ENCODE measurements around the gene PIBF1.
"Not testable (repeated sequence)": the region's sequence is repeated elsewhere in the genome, so short reads cannot be mapped to it uniquely, and the experiment has no call there.

Gene PIBF1

DNA sequence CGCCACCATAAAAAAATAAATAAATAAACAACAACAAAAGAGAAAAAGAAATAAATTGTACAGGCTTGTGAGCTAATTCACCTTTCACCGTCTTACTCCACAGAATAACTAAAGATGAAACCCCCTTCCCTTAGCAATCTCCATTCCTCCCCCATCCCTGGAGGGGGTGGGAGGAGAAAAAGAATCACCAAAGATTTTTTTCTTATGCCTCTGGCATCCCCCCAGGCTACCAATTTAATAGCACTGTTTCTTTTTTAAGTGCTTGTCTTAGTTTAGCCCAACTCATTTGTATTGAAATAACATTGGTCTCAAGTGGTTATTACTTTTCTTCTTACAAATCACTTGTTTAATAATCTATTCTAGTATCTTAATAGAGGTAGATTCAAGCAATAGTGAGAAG lies 253.0 kb downstream of the PIBF1 start:
- DNase-seq = no peak

- no peak for DNase-seq
These were observed 253.7 kb downstream of the PIBF1 start for GRCh38 chr13:73035660-73036059.

GRCh38 chr13:73036566-73036965 lies 254.6 kb downstream of the PIBF1 start:
- no peak for DNase-seq

GRCh38 chr13:73038064-73038463 lies 256.1 kb downstream of the PIBF1 start:
- DNase-seq = no peak

- DNase-seq = no peak
These were observed 257.5 kb downstream of the PIBF1 start for GRCh38 chr13:73039201-73040108.

- no peak for DNase-seq
These were observed 258.6 kb downstream of the PIBF1 start for GRCh38 chr13:73040484-73040883.

GRCh38 chr13:73040968-73041596 lies 259.1 kb downstream of the PIBF1 start:
- DNase-seq = no peak

GRCh38 chr13:73045031-73045430 lies 263.1 kb downstream of the PIBF1 start:
- DNase-seq = no peak

DNA sequence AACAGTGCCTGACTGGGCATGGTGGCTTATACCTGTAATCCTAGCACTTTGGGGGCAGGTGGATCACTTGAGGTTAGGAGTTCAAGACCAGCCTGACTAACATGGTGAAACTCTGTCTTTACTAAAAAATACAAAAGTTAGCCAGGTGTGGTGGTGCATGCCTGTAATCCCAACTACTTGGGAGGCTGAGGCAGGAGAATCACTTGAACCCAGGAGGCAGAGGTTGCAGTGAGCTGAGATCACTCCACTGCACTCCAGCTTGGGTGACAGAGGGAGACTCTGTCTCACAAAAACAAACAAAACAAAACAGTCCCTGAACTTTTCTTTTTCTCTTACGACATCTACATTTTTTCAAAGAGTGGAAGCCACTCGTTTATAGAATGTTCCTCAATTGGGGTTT lies 266.7 kb downstream of the PIBF1 start:
- DNase-seq = not testable (repeated sequence)

DNA sequence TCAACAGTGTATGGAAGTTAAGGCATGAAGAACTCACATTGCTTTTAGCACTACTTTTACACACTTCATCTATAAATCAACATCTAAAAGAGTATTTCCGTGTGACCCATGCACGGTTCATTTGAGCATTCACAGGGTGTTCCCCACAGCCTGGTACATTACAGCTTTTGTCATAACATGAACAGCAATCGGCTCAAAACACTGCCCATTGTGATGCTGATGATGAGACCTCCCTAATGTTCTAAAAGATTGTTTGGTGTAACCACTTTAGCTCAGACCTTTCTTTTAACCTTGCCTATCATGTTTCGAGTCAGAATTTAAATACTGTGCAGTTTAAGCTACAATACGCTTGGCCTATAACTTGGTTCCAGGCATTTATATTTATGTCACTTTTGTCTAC lies 272.8 kb downstream of the PIBF1 start:
- DNase-seq = no peak

- DNase-seq = no peak
These were observed 274.1 kb downstream of the PIBF1 start for GRCh38 chr13:73055813-73056564.

- DNase-seq = no peak
These were observed 274.6 kb downstream of the PIBF1 start for GRCh38 chr13:73056565-73056962.

- no peak for DNase-seq
These were observed 275.5 kb downstream of the PIBF1 start for GRCh38 chr13:73057284-73058063.

GRCh38 chr13:73058064-73058313 lies 276.1 kb downstream of the PIBF1 start:
- DNase-seq = no peak

GRCh38 chr13:73058432-73058735 lies 276.5 kb downstream of the PIBF1 start:
- DNase-seq = no peak

DNA sequence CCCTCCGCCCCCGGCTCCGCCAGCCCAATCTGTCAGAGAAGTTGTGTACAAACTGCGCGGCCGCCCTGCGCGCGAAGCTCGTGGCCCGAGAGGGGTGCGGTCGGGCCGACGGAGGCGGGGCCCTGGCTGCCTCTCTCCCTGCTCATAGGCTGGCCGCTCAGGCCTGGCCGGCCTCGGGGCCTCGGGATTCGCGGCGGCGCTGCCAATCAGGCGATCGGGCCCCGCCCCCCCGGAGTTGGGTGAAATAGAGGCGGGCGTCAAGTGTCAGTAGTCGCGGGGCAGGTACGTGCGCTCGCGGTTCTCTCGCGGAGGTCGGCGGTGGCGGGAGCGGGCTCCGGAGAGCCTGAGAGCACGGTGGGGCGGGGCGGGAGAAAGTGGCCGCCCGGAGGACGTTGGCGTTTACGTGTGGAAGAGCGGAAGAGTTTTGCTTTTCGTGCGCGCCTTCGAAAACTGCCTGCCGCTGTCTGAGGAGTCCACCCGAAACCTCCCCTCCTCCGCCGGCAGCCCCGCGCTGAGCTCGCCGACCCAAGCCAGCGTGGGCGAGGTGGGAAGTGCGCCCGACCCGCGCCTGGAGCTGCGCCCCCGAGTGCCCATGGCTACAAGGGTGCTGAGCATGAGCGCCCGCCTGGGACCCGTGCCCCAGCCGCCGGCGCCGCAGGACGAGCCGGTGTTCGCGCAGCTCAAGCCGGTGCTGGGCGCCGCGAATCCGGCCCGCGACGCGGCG lies 277.0 kb downstream of the PIBF1 start, which contains the start of gene KLF5:
Gene KLF5, plus strand, starts transcription at position 270 of the 724 bp plus-strand sequence. Its CDS starts 323 bp downstream, at position 593.
- peak; percentile 94 for DNase-seq

DNA sequence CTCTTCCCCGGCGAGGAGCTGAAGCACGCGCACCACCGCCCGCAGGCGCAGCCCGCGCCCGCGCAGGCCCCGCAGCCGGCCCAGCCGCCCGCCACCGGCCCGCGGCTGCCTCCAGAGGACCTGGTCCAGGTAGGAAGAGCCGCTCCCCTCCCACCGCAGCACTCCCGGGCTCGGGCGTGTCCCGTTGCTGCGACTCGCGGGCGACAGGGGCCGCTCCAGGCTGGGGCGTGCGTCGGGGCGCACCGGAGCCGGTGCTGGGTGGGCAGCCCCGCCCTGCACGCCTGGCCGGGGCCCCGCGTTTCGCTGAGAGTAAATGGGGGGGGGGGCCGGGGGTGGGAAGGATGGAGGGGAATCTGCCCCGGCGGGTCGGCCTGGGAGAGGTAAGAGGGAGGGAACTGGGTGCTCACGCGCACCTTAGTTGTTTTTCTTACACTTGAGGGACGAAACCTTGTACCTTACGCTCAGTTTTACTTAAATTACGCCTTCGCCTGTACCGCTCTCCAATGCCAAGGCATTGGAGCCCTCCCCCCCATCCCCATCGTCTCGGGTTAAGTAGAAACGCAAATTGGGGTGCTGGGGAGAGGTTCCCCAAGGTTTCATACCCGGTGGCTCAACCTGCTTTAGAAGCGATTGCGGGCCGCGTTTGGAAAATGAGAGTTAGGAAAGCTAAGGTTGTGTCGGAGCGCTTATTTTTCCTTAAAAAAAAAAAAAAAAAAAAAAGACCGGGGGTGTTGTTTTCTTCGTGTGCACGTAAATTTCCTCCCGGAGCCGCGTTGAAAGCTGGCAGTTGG lies 277.7 kb downstream of the PIBF1 start:
- peak; percentile 42 for DNase-seq

DNA sequence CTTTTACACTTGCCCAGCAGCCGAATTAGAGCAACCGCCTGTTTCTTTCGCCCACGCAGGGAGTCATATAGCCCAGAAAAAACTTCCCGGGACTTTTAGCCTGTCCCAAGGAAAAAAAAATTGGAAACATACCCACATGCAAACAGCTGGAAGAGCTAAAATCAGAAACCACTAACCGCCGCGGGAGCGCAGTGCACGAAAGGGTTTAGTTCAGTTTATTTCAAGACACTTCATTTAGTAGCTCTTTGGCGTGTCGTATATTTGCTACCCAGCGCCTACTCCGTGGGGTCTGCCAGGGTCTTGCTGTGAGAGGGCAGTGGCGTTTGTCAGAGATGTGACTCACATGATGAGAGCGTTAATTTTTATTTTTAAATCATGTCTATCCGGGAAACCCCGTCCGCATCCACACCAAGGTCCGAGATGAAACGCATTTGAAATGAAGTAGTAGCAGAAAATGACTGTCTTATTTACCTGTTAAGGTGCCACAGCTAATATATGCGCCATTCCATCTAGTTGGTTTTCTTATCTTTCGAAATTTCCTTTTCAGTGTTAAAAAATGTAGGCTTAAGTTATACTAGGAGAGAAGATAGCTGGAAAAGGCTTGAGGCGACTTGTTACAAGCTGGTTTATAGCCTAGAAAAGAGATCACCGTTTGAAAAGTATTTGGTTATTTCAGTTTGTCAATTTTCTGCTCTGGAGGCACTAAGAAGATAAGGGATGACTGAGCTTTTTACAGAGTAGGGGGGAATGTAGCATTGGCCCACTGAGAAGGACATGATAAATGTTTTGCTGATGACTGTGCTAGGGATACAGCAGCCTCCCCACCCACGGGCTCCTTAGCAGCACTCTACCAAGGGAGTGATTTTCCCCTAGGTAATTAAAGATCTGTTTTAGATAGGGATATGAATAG lies 278.6 kb downstream of the PIBF1 start:
- no peak for DNase-seq

DNA sequence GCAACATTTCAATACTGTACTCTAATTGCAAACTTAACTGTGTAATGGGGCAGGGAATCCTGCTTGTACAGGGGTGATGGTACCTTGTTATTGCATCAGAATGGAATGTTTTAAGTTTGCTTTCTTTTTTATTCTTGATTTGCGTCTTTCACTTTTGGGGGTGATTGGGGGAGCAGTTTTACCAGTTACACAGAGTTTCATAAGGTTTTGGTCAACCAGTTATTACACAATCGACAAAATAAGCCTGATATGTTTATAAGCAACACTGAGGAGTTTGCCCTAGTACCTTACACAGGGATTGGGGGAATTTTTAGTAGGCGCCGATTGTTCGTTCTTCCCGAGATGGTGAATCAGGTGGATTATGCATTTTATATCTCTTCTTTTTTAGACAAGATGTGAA lies 279.5 kb downstream of the PIBF1 start:
- DNase-seq = no peak

- DNase-seq = no peak
These were observed 279.9 kb downstream of the PIBF1 start for GRCh38 chr13:73061876-73062275.

GRCh38 chr13:73062468-73062867 lies 280.5 kb downstream of the PIBF1 start:
- no peak for DNase-seq

All from activated CD4-positive, CD25-positive, alpha-beta regulatory T cell treated with anti-CD3 and anti-CD28 coated beads, Interleukin-2, amount 50 U/mL, for 72 hours (primary cell).